GM11168 (cell line): Measurements from ENCODE around the gene COL18A1.

Experiments
- in situ Hi-C: fragments of 300-500 bp; cut with MboI; formaldehyde crosslinking; loops from one replicate; pipeline ENCODE4 v1.12.0; 2022; ENCODE audit warnings: low sequenced_read_pairs; ENCODE audit not compliant: unreplicated experiment

Gene COL18A1

DNA sequence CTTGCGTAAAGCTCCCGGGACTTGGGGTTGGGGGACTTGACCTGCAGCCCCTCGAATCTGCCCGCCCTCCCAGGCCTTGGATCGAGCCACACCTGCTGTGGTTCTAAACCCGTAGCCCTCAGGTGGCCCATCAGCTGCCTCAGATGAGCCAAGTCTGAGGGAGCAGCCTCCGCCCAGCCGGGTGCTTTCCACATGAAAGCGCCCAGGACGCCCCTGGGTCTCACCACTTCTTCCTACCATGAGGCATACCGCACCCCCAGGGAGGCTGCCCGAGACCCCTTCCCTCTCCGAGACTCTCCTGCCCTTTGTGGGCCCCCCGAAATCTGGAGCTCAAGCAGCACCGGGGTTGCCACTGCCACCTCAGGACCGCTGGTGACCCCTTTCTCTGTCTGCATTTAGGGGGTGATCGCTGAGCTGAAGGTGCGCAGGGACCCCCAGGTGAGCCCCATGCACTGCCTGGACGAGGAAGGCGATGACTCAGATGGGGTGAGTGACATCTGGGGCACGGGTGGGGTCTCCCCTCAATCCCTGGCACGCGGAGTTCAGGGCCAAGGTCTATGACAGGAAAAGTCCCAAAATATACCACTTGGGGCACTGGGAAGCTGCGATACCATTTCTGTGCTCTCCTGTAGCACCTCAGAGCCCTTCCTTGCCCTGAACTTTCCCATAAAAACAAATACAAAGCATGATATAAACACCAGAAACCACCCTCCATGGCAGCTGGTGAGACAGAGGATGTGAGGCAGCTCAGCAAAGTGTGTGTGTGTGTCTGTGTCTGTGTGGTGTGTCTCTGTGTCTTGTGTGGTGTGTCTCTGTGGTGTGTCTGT, 68.7 kb downstream of the COL18A1 start:
- in situ Hi-C loops: no loop called here

DNA sequence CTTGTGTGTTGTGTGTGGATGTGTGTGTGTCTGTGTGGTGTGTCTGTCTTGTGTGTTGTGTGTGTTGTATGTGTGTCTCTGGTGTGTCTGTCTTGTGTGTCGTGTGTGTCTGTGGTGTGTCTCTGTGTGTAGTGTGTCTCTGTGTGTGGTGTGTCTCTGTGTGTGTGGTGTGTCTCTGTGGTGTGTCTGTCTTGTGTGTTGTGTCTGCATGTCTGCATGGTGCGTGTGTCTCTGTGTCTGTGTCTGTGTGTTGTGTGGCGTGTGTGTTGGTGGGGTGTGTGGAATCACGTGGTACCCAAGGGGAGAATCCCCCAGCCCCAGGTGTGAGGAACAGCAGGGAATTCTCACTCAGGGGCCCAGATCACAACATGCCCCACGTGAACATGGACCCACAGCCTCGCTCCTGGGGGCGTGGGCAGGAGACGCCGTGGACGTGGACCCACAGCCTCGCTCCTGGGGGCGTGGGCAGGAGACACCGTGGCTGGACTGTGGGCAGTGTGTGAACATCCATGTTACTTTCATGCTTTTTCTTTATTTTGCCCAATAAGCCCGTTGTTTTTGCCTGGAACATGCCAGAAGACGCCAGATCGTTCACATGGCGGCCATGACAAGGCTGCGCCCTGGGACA, 69.5 kb downstream of the COL18A1 start:
- in situ Hi-C loops: no loop called here

DNA sequence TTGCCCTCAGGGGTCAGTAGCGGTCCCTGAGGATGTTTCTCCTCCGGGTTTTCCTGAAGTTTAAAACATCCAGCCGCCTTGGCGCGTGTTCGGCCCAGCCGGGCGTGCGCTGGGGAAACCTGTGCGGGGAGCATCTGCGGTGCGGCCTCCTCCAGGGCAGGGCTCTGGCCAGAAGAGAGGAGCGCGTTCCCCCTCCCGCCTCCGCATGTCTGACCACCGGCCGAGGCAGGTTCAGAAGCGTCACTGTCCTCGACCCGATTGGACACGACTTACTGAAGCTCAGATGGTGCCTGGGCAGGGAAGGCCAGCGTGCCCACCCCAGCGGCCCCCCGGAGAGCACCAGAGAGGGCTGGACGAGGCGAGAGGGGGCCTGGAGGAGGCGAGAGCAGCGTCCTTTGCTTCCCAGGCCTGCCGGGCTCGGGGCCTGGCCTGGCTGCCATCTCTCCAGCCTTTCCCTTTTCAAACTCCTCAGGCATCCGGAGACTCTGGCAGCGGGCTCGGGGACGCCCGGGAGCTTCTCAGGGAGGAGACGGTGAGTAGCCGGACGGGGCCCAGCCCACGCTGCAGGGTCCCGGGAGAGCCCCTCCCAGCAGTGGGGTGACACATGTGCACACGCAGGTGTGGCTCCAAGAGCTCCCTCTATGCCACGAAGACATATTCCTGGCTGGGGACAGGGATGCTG, 70.2 kb downstream of the COL18A1 start:
- in situ Hi-C loops: no loop called here

DNA sequence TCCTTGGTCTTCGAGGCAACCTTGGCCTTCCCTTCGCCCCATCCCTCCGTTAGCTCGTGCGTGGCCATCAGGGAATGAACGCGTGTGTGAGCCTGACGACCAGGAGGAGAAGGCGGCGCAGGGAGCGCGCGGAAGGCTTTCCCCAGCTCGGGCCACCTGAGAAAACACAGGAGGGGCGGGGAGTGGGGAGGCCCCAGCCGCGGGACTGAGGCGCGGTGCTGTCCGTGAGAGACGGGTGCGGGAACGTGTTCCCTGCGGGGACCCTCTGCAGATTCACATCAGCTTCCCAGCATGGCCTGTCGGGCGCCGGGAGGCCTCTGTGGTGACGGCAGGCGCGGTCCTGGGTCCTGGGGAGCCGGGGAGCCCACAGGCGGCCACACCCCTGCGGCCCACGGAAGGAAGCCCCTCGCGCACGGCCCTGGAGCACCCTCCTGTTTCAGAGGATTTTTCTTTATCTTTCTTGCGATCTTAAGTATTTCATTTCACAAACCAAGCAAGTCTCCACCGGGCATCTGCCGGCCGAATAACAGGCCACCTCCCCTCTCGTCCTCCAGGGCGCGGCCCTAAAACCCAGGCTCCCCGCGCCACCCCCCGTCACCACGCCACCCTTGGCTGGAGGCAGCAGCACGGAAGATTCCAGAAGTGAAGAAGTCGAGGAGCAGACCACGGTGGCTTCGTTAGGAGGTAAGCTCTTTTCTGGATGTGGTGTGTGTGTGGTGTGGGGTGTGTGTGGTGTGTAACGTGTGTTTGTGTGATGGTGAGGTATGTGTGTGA, 71.0 kb downstream of the COL18A1 start:
- in situ Hi-C loops: no loop called here

DNA sequence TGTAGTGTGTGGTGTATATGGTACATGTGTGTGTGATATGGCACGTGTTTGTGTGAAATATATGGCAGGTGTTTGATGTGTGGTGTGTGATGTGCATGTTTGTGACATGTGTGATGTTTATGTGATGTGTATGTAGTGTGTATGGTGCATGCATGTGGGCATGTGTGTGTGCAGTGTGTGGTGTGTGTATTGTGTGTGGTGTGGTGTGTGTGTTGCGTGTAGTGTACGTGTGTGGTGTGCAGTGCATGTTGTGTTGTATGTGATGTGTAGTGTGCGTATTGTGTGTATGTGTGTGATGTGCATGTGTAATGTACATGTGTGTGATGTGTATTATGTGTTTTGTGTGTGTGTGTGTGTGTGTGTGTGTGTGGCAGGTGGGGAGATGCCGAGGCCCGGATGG, 71.6 kb downstream of the COL18A1 start:
- in situ Hi-C loops: no loop called here

DNA sequence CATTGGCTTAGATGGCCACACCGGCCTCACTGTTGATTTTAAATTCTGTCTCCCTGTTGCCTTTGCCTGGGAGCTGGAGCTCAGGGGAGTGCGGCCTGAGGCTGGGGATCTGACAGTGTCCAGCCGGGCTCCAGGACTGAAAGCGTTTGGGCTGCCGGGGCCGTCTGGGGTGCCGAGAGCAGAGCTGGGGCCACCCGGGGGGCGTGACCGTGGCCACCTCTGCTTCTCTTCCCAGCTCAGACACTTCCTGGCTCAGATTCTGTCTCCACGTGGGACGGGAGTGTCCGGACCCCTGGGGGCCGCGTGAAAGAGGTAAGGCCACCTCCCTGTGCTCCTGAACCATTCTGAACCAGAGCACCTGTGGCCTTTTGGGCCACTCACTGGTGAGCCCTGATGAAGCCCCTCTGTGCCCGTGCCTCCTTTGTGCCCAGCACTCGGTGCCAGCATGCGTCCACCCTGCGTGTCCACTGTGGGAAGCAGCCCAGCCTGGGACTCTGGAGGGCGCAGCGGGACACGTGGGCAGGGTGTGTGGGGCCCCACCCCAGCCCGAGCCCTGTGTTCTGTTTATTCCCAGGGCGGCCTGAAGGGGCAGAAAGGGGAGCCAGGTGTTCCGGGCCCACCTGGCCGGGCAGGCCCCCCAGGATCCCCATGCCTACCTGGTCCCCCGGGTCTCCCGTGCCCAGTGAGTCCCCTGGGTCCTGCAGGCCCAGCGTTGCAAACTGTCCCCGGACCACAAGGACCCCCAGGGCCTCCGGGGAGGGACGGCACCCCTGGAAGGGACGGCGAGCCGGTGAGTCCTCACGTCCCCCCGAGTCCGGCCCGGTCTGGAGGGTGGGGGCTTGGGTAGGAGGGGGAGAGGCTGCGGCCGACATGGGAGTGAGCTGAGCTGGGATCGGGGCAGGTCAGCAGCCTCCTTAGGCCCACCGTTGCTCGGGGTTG, 72.5 kb downstream of the COL18A1 start:
- in situ Hi-C loops: no loop called here

DNA sequence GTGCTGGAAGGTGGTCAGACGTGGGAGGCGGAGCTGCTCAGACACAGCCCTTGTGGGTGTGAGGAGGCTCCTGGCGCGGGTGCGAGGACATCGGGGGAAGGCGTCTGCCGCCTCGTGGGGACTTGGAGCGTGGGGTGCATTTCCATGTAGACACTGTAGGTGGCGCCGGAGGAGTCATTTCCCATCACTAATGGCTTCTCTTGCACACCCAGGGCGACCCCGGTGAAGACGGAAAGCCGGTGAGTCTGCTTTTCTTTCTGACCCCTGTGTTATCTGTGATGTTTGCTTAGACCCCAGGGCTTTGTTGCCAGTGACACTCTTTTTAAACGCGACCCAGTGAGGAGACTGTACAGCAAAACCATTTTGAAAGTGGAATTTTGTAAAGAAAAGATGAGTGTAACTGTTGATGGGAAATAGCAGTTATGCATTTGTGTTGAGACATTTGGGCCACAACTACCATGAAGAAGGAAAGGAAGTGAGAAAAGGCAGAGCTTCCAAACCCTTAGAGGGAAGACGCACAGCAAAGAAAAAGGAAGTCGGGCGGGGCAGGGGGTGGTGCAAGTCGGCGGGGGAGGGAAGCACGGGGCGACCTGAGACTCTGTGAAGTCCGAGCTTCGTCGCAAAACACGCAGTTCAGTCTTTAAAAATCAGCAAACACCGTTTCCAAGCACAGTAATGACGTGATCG, 73.3 kb downstream of the COL18A1 start:
- in situ Hi-C loops: no loop called here

DNA sequence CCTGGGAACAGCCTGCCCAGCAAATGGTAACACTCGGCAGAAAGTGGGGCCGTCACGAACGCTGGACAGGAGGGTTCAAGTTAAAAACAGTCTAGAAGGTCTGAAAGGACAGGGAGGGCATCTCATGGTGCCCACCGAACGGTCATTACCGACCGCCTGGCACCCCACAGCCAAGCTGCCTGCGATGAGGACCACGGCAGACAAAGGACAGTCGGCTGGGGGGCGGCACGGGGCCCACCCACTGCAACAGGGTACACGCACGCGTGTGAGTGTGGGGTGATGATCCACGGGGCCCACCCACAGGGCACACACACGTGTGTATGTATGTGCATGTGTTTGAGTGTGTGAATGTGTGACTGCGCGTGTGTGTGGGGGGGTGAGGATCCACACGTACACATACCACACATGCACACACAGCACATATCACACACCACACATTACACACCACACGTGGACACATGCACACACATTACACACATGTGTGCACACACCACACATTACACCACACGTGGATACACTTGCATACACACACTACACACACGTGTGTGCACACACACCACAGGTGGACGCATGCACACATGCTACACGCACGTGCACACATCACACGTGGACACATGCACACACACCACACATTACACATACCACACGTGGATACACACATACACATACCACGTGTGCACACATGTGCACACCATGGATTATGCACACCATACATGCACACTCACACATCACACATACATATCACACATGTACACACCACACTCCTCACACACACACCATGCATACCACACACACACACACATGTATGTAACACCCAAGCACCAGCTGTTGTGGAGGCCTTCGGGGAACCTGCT, 74.1 kb downstream of the COL18A1 start:
- in situ Hi-C loops: no loop called here

DNA sequence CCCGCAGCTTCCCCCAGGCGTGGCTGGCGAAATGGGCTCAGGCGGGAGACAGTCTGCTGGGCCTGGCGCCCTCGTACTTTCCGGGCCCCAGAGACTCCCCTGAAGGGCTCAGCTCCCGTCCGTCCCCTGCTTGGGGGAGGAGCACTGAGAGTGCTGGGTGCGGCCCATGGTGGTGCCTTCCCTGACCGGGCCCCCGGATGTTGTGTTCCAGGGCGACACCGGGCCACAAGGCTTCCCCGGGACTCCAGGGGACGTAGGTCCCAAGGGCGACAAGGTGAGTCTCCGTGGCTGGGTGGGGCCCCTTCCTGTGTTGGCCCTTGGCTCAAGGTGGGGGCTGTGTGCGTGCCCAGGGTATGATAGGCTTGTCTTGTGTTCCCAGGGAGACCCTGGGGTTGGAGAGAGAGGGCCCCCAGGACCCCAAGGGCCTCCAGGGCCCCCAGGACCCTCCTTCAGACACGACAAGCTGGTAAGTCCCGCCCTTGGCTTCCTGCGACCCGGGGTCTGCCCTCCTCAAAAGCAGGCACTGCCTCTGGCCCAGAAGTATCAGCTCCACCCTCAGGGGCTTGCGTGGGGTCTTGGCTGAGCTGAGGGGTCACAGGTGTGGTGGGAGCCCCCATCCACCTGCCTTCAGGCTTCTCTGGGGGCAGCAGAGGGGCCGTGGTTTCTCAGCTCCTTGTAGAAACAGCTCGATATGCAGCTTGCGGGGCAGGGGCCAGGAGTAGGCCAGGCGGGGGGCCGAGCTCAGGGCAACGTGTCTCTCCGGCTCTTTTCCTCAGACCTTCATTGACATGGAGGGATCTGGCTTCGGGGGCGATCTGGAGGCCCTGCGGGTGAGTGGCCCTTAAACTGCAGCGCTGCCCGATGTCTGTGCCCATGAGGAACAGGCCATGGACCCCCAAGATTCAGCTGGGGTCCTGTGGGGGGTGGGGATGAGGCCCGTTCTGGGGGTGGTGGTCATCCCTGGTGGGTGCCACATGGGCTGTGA, 75.0 kb downstream of the COL18A1 start:
- in situ Hi-C loops: no loop called here

DNA sequence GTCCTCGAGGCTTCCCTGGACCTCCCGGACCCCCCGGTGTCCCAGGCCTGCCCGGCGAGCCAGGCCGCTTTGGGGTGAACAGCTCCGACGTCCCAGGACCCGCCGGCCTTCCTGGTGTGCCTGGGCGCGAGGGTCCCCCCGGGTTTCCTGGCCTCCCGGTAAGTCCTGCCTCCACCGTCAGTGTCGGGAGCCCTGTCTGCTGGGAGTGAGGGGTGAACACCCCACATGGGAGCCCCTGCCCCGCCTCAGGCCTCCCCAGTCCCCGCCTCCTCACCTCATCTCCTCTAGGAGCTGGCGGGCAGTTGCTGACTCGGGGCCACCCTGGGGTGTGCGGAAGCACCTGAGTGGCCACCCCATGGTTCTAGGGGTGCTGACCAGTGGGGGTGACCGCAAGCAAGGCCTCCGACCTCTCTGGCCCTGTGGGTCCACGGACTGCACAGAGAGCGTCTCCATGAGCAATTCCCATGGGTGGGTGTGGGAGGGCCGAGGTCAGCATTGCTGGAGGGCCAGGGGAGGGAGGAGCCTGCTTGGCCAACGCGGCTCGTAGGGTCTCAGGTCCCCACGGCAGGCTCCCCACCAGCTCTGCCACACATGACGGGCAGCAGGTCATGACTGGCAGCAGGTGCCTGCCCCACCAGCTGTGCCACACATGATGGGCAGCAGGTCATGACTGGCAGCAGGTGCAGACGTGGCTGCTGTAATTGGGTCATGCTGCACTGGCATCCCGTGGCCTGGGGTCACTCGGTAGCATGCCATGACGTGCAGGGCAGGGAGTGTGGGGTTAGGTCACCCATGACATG, 75.9 kb downstream of the COL18A1 start:
- in situ Hi-C loops: no loop called here

DNA sequence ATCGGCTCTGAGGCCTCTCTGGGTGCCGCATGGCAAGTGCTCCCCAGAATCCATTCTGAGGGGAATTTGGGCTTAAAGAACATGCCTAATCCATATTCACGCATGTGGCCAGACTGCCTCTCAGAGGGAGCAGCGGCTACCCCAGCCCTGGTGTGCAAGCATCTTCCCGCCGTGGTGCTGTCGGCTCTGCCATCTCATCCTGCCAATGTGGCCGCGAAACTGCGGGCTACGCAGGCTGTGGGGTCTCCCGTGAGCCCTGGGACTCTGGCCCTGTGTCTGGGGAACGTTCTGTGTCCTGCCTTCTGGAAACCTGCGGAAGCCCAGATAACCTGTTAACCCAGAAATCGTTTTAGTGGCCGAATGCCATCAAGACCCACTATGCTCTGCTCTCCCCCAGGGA, 76.6 kb downstream of the COL18A1 start:
- in situ Hi-C loops: no loop called here

DNA sequence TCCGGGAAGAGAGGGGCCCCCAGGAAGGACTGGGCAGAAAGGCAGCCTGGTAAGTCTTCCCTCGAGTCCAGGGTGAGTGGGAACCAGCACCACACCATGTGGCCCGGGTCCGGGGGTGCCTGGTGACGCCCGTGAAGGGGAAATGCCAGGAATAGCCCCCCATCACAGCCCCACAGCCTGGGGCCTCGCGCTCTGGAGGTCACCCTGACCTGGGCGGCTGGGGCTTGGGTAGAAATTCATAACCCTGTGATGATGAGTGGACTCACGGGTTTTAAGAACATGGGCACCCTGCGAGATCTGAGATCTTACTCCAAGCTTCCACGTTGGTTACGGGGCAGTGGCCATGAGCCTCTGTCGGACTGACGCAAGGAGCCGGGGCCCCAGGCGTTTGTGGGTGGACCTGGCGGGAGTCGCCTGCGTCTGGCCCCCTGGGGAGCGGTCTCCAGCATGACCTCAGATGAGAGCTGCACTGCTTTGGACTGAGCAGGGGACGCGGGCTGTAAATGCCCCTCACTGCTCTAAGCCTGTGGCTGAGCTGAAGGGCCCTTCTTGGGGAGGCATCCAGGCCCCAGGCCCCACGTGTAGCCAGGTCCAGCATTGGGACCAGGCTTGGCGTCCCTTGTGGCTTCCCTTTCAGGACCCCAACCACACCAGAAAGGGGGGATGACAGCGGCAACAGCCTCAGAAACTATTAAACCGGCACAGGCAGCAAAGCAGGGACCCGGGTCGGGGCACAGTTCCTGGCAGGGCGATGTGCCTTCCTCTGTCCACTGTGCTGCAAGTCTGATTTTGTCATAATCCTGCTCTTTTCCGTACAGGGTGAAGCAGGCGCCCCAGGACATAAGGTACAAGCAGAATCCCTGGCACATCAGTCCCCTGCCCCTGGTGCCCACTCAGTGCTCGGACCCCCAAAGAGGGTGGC, 77.3 kb downstream of the COL18A1 start:
- in situ Hi-C loops: no loop called here

DNA sequence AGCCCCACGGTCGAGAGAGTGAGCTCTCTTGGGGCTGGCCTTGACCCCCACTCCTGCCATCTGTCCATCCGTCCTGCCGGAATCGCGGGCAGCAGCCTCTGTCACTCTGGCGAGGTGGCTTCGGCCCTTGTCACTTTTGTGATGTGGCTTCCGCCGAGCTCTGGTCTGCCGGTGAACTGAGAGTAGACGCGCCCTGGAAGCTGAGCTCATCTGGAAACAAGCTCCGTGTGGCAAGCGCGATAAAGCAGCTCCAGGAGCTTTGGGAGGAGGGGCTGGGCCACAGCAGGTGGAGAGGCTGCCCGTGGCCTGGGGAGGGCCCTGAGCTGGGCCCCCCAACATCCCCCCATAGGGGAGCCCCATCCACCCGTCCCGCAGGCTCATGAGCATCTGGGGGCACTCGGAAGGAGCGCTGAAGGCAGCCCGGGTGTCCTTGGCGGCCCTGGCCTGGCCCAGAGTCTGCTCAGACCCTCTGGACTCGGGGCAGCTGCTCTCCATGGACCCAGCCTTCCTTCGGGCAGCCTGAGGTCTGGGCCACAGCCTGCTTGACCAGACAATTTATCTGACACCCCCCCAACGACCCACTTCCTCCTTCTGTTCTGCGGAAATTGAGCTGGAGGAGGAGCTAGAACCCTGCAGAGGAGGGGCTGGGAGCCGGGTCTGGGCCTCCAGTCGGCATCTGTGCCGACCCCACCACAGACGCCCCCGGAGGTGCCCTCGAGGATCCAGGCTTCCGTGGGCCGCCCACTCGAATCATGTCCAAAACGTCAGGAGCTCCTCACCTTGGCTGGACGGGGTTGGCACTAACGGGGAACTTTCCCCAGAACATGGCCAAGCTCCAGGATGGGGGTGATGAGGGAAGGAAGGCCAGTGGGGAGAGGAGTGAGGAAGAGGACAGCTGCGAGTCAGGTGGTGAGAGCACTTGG, 78.2 kb downstream of the COL18A1 start:
- in situ Hi-C loops: no loop called here

DNA sequence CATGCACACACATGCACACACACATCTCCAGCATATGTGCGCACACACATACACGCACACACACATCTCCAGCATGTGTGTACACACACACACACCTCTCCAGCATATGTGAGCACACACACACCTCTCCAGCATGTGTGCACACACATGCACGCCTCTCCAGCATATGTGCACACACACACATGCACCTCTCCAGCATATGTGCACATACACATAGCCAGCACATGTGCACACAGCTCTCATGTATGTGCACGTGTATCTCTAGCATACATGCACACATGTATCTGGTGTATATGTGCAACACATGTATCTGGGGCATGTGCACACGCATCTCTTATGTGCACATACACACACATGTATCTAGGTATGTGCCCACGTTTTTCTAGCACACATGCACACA, 79.4 kb downstream of the COL18A1 start:
- in situ Hi-C loops: no loop called here
